ENCODE results near the gene EFTUD2.
A peak's percentile ranks its signal among the peaks of the same experiment; 100 is the strongest.

Gene EFTUD2

DNA sequence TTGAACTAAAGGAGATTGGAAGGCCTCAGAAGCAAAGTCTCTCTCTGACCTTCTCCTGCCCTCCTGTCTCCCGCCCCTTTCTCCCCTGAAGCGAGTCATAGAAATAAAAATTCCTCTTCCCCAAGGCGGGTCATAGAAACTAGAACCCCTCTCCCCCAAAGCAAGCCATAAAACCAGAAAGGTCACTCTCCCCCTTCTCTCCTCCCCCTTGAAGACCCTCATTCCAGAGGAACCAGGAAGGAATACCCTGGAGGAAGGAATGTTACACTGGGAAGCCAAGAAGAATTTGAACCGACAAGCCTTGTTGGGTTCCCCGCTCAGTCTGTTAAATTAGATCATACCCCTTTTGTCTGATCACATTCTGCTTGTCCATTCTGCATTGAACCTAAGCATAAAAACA is 66.4 kb downstream of the EFTUD2 start (continued):
- TF ChIP-seq, protein P1, sequence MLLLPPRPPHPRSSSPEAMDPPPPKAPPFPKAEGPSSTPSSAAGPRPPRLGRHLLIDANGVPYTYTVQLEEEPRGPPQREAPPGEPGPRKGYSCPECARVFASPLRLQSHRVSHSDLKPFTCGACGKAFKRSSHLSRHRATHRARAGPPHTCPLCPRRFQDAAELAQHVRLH (tag by site-specific recombination; IDR thresholded peaks at IDR 0.05), result no peak
- TF ChIP-seq KLF16 (tag by site-specific recombination; IDR thresholded peaks at IDR 0.05) (no peak), SP3 (tag by site-specific recombination; IDR thresholded peaks at IDR 0.05) (no peak), ZNF362 (tag by site-specific recombination; IDR thresholded peaks at IDR 0.05) (no peak), ZIC2 (tag by site-specific recombination; IDR thresholded peaks at IDR 0.05) (no peak), MZF1 (tag by site-specific recombination; IDR thresholded peaks at IDR 0.05; ENCODE audit: borderline replicate concordance) (no peak)
- TF ChIP-seq, protein P2, sequence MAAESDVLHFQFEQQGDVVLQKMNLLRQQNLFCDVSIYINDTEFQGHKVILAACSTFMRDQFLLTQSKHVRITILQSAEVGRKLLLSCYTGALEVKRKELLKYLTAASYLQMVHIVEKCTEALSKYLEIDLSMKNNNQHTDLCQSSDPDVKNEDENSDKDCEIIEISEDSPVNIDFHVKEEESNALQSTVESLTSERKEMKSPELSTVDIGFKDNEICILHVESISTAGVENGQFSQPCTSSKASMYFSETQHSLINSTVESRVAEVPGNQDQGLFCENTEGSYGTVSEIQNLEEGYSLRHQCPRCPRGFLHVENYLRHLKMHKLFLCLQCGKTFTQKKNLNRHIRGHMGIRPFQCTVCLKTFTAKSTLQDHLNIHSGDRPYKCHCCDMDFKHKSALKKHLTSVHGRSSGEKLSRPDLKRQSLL (tag by site-specific recombination; IDR thresholded peaks at IDR 0.05), result no peak

- H3K9me3 ChIP-seq (ENCODE audit: control insufficient read depth, insufficient read depth, low read depth, low read length), result no peaks in the 10 kb centered on the region
- peaks cover 14% of the 10 kb centered on the region for H3K4me1 ChIP-seq (ENCODE audit: control insufficient read depth, insufficient read depth, low read length)
- H3K4me3 ChIP-seq (ENCODE audit: low read depth, low read length), result no peak overlapping the region
- CTCF ChIA-PET, result interaction anchor here (0.6 to 3.2 kb wide), 10 partner anchors 8 to 155 kb away, joined by 3 to 40 read pairs (median 4); no protein-coding TSS in a partner anchor
- H3K36me3 ChIP-seq (ENCODE audit: control insufficient read depth in 2 of 2, insufficient read depth in 1 of 2, low read length in 2 of 2), result no peaks in the 10 kb centered on the region; a peak in 1 of 3 replicates
- H3K27ac ChIP-seq (ENCODE audit: extremely low read depth, low read depth, low read length), result no peak overlapping the region
- POLR2A ChIA-PET, result no interaction called here
- TF ChIP-seq ZNF223 (tag by site-specific recombination; IDR thresholded peaks at IDR 0.05) (no peak), EGR2 (tag by site-specific recombination; IDR thresholded peaks at IDR 0.05; ENCODE audit: low read depth) (0 out of 2 replicates have a peak, but pooled peaks have one; percentile 35), ZNF184 (tag by site-specific recombination; IDR thresholded peaks at IDR 0.05) (no peak), ZNF600 (tag by site-specific recombination; IDR thresholded peaks at IDR 0.05) (peak; percentile 38; the same call in 1 of the 2 replicates), ZNF449 (tag by site-specific recombination; IDR thresholded peaks at IDR 0.05) (no peak), ZFP37 (tag by site-specific recombination; IDR thresholded peaks at IDR 0.05) (no peak), ZNF558 (tag by site-specific recombination; IDR thresholded peaks at IDR 0.05) (no peak), SCRT1 (tag by site-specific recombination; IDR thresholded peaks at IDR 0.05; ENCODE audit: borderline replicate concordance) (no peak), ZNF549 (tag by site-specific recombination; IDR thresholded peaks at IDR 0.05) (no peak), GLIS1 (tag by site-specific recombination; IDR thresholded peaks at IDR 0.05) (0 out of 2 replicates have a peak, but pooled peaks have one; percentile 5), ZNF274 (IDR thresholded peaks at IDR 0.05; ENCODE audit: low read length) (no peak), ZNF274 (tag by site-specific recombination; IDR thresholded peaks at IDR 0.05; ENCODE audit: borderline replicate concordance) (no peak)
- TF ChIP-seq, protein P3, sequence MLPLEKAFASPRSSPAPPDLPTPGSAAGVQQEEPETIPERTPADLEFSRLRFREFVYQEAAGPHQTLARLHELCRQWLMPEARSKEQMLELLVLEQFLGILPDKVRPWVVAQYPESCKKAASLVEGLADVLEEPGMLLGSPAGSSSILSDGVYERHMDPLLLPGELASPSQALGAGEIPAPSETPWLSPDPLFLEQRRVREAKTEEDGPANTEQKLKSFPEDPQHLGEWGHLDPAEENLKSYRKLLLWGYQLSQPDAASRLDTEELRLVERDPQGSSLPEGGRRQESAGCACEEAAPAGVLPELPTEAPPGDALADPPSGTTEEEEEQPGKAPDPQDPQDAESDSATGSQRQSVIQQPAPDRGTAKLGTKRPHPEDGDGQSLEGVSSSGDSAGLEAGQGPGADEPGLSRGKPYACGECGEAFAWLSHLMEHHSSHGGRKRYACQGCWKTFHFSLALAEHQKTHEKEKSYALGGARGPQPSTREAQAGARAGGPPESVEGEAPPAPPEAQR (tag by site-specific recombination; IDR thresholded peaks at IDR 0.05), result no peak
- TF ChIP-seq, protein P4, sequence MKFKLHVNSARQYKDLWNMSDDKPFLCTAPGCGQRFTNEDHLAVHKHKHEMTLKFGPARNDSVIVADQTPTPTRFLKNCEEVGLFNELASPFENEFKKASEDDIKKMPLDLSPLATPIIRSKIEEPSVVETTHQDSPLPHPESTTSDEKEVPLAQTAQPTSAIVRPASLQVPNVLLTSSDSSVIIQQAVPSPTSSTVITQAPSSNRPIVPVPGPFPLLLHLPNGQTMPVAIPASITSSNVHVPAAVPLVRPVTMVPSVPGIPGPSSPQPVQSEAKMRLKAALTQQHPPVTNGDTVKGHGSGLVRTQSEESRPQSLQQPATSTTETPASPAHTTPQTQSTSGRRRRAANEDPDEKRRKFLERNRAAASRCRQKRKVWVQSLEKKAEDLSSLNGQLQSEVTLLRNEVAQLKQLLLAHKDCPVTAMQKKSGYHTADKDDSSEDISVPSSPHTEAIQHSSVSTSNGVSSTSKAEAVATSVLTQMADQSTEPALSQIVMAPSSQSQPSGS (tag by site-specific recombination; IDR thresholded peaks at IDR 0.05; ENCODE audit: low read depth), result no peak
Observed at GRCh38 chr17:44831371-44831770, 67.9 kb downstream of the EFTUD2 start.

Data from HEK293 (cell line).